Body of pancreas (tissue), 4 donors: ENCODE measurements around the gene OR51L1.

Source experiments
- CTCF ChIP-seq, 7 experiments: fragments of 450-650 bp in 4 of 7; fragments of 200-600 bp in 3 of 7; sonication (generic) in 3 of 7; IDR thresholded peaks; one replicate each; pipeline ENCODE4 v1.5.1; 2016 to 2019; ENCODE audit warnings: antibody characterized with exemption in 7 of 7
- POLR2A ChIP-seq, 3 donors: fragments of 450-650 bp; IDR thresholded peaks; one replicate each; pipeline ENCODE4 v1.6.1; 2016; ENCODE audit warnings: antibody characterized with exemption in 3 of 3, mild to moderate bottlenecking in 2 of 3

- TF ChIP-seq POLR2A (IDR thresholded peaks at IDR 0.05) = no peak
- TF ChIP-seq CTCF (IDR thresholded peaks at IDR 0.05) = no peak
Observed at GRCh38 chr11:5037926-5038325, 43.3 kb downstream of the OR51L1 start.
